WTC11 (cell line): ENCODE data around the gene C20orf144. TPM values are rescaled to one million over a fixed set of nuclear protein-coding genes. Genes with fewer than 3 reads are reported as not detected.

Source experiments
- ATAC-seq: fragments of 200-7000 bp; cut with Tn5 transposase; 2 replicates; pipeline ENCODE4 v1.10.0; 2021; ENCODE audit warnings: mild to moderate bottlenecking, moderate library complexity
- CTCF ChIA-PET: fragments of 300-600 bp; sonication (Branson Sonifier 250); formaldehyde crosslinking; loops from one replicate; lab custom pipeline; 2021; ENCODE audit warnings: antibody characterized with exemption; lab: Charles Lee
- POLR2A ChIA-PET: fragments of 350-600 bp; sonication (Branson Sonifier 250); formaldehyde crosslinking; loops from one replicate; lab custom pipeline; 2021; ENCODE audit warnings: antibody characterized with exemption; lab: Charles Lee
- DNase-seq: peaks from one replicate; pipeline ENCODE4 v3.0.0; 2021; ENCODE audit warnings: low spot score
- H3K27ac Mint-ChIP-seq: 2 replicates; pipeline ENCODE4 v1.8.0; 2021; ENCODE audit warnings: mixed read lengths
- H3K27me3 Mint-ChIP-seq: 2 replicates; pipeline ENCODE4 v1.8.0; 2021; ENCODE audit warnings: low read depth, mild to moderate bottlenecking, moderate library complexity, mixed read lengths
- H3K36me3 Mint-ChIP-seq: 2 replicates; pipeline ENCODE4 v1.8.0; 2021; ENCODE audit warnings: mixed read lengths
- H3K4me1 Mint-ChIP-seq: 2 replicates; pipeline ENCODE4 v1.8.0; 2022; ENCODE audit warnings: mixed read lengths
- H3K4me3 Mint-ChIP-seq: 2 replicates; pipeline ENCODE4 v1.8.0; 2021; ENCODE audit warnings: mild to moderate bottlenecking, moderate library complexity, mixed read lengths
- H3K9me3 Mint-ChIP-seq: 2 replicates; pipeline ENCODE4 v1.8.0; 2021; ENCODE audit warnings: mixed read lengths
- CDX4 ChIP-seq: fragments of 250-450 bp; sonication (Bioruptor Pico); IDR thresholded peaks from 2 replicates; pipeline ENCODE4 v1.9.0; 2021; ENCODE audit warnings: moderate library complexity, mild to moderate bottlenecking, inconsistent platforms, borderline replicate concordance
- CREM ChIP-seq: sonication (generic); formaldehyde crosslinking; IDR thresholded peaks from 2 replicates; pipeline ENCODE4 v1.8.1; 2022; ENCODE audit warnings: mild to moderate bottlenecking, missing genetic modification reagents, moderate library complexity
- E2F5 ChIP-seq: sonication (generic); formaldehyde crosslinking; IDR thresholded peaks from 2 replicates; pipeline ENCODE4 v1.8.1; 2022; ENCODE audit warnings: mild to moderate bottlenecking, moderate library complexity, missing genetic modification reagents
- GRHL2 ChIP-seq: fragments of 250-450 bp; sonication (Bioruptor Pico); IDR thresholded peaks from 2 replicates; pipeline ENCODE4 v1.8.0; 2022; ENCODE audit warnings: mild to moderate bottlenecking, moderate library complexity; ENCODE audit not compliant: insufficient replicate concordance, severe bottlenecking
- IRF2 ChIP-seq: sonication (generic); formaldehyde crosslinking; IDR thresholded peaks from 2 replicates; pipeline ENCODE4 v1.8.0; 2022; ENCODE audit warnings: low read depth, missing genetic modification reagents, borderline replicate concordance
- JAZF1 ChIP-seq: fragments of 250-450 bp; sonication (Bioruptor Pico); IDR thresholded peaks from 2 replicates; pipeline ENCODE4 v1.9.0; 2021; ENCODE audit warnings: moderate library complexity, mild to moderate bottlenecking, inconsistent platforms
- JUN ChIP-seq: sonication (generic); formaldehyde crosslinking; IDR thresholded peaks from 2 replicates; pipeline ENCODE4 v1.8.0; 2023; ENCODE audit warnings: mild to moderate bottlenecking, missing genetic modification reagents
- SMAD4 ChIP-seq: sonication (generic); formaldehyde crosslinking; IDR thresholded peaks from 2 replicates; pipeline ENCODE4 v1.8.0; 2022; ENCODE audit warnings: mild to moderate bottlenecking, missing genetic modification reagents
- SP1 ChIP-seq: sonication (generic); formaldehyde crosslinking; conservative IDR thresholded peaks from 2 replicates; pipeline ENCODE4 v1.8.1; 2022; ENCODE audit warnings: missing genetic modification reagents
- TP53 ChIP-seq: sonication (generic); formaldehyde crosslinking; IDR thresholded peaks from 2 replicates; pipeline ENCODE4 v1.8.1; 2023; ENCODE audit warnings: mild to moderate bottlenecking, missing genetic modification reagents
- ZBTB21 ChIP-seq: sonication (generic); formaldehyde crosslinking; IDR thresholded peaks from 2 replicates; pipeline ENCODE4 v1.8.1; 2023; ENCODE audit warnings: mild to moderate bottlenecking, missing genetic modification reagents, borderline replicate concordance
- ZNF396 ChIP-seq: fragments of 250-450 bp; sonication (Bioruptor Pico); IDR thresholded peaks from 2 replicates; pipeline ENCODE4 v1.8.0; 2021; ENCODE audit warnings: mild to moderate bottlenecking, moderate library complexity, borderline replicate concordance
- ZNF416 ChIP-seq: fragments of 250-450 bp; sonication (Bioruptor Pico); IDR thresholded peaks from 2 replicates; pipeline ENCODE4 v1.9.0; 2021; ENCODE audit warnings: mild to moderate bottlenecking, inconsistent platforms
- ZNF423 ChIP-seq: fragments of 250-450 bp; sonication (Bioruptor Pico); IDR thresholded peaks from 2 replicates; pipeline ENCODE4 v2.1.2; 2022; ENCODE audit warnings: mild to moderate bottlenecking, moderate library complexity
- total RNA-seq: library from RNA; stranded (reverse); gene quantifications from 3 replicates; pipeline ENCODE4 v1.2.3, GENCODE V29; 2021

The C20orf144 gene
- total RNA-seq, 1 experiment from 2014 or later: 0.09 TPM

- Mint-ChIP-seq H3K4me1 (peaks cover 31% of the 10 kb centered on the region), H3K4me3 (peak overlapping the region; percentile 92), H3K27ac (no peak overlapping the region), H3K9me3 (no peaks in the 10 kb centered on the region), H3K27me3 (no peaks in the 10 kb centered on the region; the same call in 1 of the 2 replicates), H3K36me3 (peaks cover 13% of the 10 kb centered on the region)
- DNase-seq: no peak
- ATAC-seq: no peak
- ChIA-PET POLR2A (interaction anchor here (0.5 kb wide), 1 partner anchor 22 kb away, joined by 3 read pairs; no protein-coding TSS in a partner anchor), CTCF (interaction anchor here (0.8 to 2.4 kb wide), 4 partner anchors 19 to 215 kb away, joined by 3 to 9 read pairs (median 4); no protein-coding TSS in a partner anchor)
- TF ChIP-seq CDX4 (no peak), JUN (no peak), ZBTB21 (CRISPR knock-in tag) (no peak), IRF2 (CRISPR knock-in tag) (no peak), JAZF1 (CRISPR knock-in tag) (no peak), GRHL2 (no peak), SP1 (CRISPR knock-in tag) (no peak), ZNF423 (peak; percentile 94)
These were observed 10.4 kb downstream of the C20orf144 start for GRCh38 chr20:33672426-33673113.

GRCh38 chr20:33673114-33673409 is 10.9 kb downstream of the C20orf144 start:
- peak overlapping the region; percentile 92 for H3K4me3 Mint-ChIP-seq
- H3K27ac Mint-ChIP-seq: no peak overlapping the region
- H3K9me3 Mint-ChIP-seq: no peaks in the 10 kb centered on the region
- ATAC-seq: no peak
- peaks cover 31% of the 10 kb centered on the region for H3K4me1 Mint-ChIP-seq
- peaks cover 18% of the 10 kb centered on the region for H3K36me3 Mint-ChIP-seq
- TF ChIP-seq CDX4 (no peak), ZNF416 (no peak), TP53 (CRISPR knock-in tag) (no peak), CREM (no peak), E2F5 (CRISPR knock-in tag) (no peak), SMAD4 (CRISPR knock-in tag) (no peak)
- TF ChIP-seq, all 79 proteins: peak for 0
- DNase-seq: no peak
- ChIA-PET POLR2A (interaction anchor here (0.5 kb wide), 1 partner anchor 21 kb away, joined by 3 read pairs; no protein-coding TSS in a partner anchor), CTCF (interaction anchor here (0.8 to 1.7 kb wide), 3 partner anchors 20 to 216 kb away, joined by 3 to 5 read pairs (median 4); no protein-coding TSS in a partner anchor)
- no peaks in the 10 kb centered on the region; the same call in 1 of the 2 replicates for H3K27me3 Mint-ChIP-seq

- no peaks in the 10 kb centered on the region; the same call in 1 of the 2 replicates for H3K27me3 Mint-ChIP-seq
- TF ChIP-seq ZNF396 (CRISPR knock-in tag): no peak
- H3K27ac Mint-ChIP-seq: 0 out of 2 replicates have a peak overlapping the region, but pooled peaks have one; percentile 66
- CTCF ChIA-PET: interaction anchor here (0.8 to 1.7 kb wide), 3 partner anchors 20 to 216 kb away, joined by 3 to 5 read pairs (median 4); no protein-coding TSS in a partner anchor
- peaks cover 31% of the 10 kb centered on the region for H3K4me1 Mint-ChIP-seq
- ATAC-seq (peak; percentile 17), DNase-seq (no peak)
- H3K4me3 Mint-ChIP-seq: peak overlapping the region; percentile 92
- H3K9me3 Mint-ChIP-seq: no peaks in the 10 kb centered on the region
- POLR2A ChIA-PET: interaction anchor here (0.5 kb wide), 1 partner anchor 21 kb away, joined by 3 read pairs; no protein-coding TSS in a partner anchor
- peaks cover 23% of the 10 kb centered on the region for H3K36me3 Mint-ChIP-seq
These were observed 11.5 kb downstream of the C20orf144 start for GRCh38 chr20:33673410-33674293.
